Measurements from ENCODE around the gene MARCHF3.
"Not testable (repeated sequence)": the region's sequence is repeated elsewhere in the genome, so short reads cannot be mapped to it uniquely, and the experiment has no call there.

Gene MARCHF3

GRCh38 chr5:126849101-126849678, 181.2 kb downstream of the MARCHF3 start:
- no peak for DNase-seq (ENCODE audit: low read depth, low spot score)

DNA sequence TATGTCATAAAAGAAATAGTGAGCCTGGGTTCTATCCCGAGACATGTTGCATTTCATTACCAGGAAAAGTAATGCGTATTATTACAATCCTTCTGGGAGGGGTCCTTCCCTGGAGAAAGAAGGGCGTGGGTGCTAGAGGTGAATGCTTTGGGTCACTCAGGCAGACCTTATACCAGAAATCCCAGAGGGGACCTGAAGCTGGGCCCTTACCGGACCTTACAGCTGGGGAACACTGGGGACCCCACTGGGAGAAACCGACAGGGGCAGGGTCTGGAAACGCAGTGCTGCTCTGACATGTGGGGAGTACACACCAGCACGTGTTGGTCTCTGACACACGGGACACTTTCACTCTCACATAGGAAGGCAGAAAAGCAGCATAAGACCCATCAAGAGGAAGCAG, 182.1 kb downstream of the MARCHF3 start:
- DNase-seq (ENCODE audit: low read depth, low spot score): no peak

DNA sequence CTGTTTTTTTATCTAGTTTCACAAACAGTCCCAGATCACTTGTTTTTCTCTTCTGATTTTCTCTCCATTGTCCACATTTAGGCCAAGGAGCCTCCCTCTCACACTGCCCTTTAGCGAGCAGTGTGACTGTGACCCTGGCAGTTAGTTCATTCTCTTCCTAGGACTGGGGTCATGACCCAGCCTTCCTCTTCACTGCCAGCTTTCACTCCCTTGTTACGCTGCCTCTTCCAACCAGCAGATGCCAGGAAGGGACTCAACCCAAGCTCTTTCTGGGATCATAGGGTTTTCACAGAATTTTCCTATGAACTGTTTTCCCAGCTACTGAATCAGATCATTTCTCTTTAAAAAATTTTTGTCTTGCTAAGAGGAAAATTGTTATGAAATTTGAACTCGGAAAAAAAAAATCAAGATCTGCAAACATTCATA, 182.5 kb downstream of the MARCHF3 start:
- DNase-seq (ENCODE audit: low read depth, low spot score): no peak

DNA sequence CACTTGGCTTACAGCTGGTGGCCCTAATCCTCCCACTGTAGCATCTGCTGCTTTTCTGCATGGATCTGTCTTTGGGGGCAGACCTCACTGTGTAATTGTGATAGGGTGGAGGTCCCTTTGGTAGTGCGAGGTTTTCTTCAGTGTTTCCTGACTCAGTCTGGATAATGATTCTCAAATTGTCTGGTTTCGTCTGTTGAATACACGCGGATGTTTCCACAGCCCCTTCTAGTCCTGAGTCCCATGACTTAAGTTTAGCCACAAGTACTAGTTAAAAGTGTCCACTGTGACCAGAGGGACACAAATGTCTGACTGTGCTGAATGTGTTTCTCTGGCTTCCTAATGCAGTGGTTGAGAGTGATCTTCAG, 182.9 kb downstream of the MARCHF3 start:
- DNase-seq (ENCODE audit: low read depth, low spot score): no peak

GRCh38 chr5:126846744-126847455, 183.5 kb downstream of the MARCHF3 start:
- no peak for DNase-seq (ENCODE audit: low read depth, low spot score)

DNA sequence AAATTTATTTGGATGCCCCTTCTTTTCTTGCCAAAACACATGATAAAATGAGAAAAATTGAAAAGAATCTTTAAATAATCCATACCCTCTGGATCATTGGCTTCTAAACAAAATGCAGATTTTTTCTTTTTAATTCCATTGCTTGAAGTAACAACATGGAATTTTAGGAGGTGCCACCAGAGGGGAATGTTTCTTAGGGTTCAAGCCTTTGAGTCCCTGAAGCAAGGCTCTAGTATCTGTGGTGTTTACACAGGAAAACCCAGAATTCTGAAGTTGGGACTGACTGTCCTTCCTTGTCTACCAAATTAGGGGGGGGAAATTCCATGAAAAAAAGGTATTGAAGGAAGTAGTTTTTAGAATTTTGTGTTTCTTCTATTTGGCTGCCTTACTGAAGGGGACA, 184.0 kb downstream of the MARCHF3 start:
- no peak for DNase-seq (ENCODE audit: low read depth, low spot score)

GRCh38 chr5:126845470-126846070, 184.8 kb downstream of the MARCHF3 start:
- DNase-seq (ENCODE audit: low read depth, low spot score): not testable (repeated sequence)

GRCh38 chr5:126843375-126843774, 187.0 kb downstream of the MARCHF3 start:
- not testable (repeated sequence) for DNase-seq (ENCODE audit: low read depth, low spot score)

GRCh38 chr5:126839407-126839806, 191.0 kb downstream of the MARCHF3 start:
- not testable (repeated sequence) for DNase-seq (ENCODE audit: low read depth, low spot score)

DNA sequence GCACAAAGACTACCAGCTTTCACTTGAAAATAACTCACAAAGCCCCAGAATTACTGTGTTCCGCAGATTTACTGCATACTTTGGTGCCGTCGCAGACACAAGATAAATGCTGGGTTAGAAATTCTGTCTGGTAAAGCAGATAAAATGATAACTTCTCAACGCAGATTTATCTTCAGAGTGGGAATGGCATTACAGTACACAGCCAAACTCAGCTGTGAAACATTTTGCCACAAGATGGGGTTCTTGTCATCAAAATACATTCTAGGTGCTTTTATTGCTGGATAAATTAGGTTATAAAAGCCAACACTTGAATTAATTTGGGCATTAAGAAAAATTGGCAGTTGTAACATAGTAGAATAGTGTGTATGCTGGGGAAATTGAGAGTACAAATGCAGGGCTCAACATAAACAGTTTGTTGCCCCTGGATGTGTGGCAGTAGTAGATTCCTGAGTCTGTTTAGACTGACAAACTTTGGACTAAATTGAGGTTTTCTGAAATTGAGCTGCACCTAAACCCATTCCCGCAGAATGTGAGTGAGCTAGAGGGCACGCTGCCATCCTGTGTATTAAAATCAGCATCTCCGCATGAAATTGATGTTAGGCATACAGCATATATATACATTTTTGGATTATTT, 192.3 kb downstream of the MARCHF3 start:
- peak; percentile 51 for DNase-seq (ENCODE audit: low read depth, low spot score)

GRCh38 chr5:126837242-126837641, 193.1 kb downstream of the MARCHF3 start:
- DNase-seq (ENCODE audit: low read depth, low spot score): no peak

GRCh38 chr5:126836778-126837177, 193.6 kb downstream of the MARCHF3 start:
- no peak for DNase-seq (ENCODE audit: low read depth, low spot score)

- no peak for DNase-seq (ENCODE audit: low read depth, low spot score)
These were observed 199.2 kb downstream of the MARCHF3 start for GRCh38 chr5:126831156-126831555.

- no peak for DNase-seq (ENCODE audit: low read depth, low spot score)
These were observed 200.3 kb downstream of the MARCHF3 start for GRCh38 chr5:126830061-126830460.

GRCh38 chr5:126829098-126829497, 201.3 kb downstream of the MARCHF3 start:
- no peak for DNase-seq (ENCODE audit: low read depth, low spot score)

DNA sequence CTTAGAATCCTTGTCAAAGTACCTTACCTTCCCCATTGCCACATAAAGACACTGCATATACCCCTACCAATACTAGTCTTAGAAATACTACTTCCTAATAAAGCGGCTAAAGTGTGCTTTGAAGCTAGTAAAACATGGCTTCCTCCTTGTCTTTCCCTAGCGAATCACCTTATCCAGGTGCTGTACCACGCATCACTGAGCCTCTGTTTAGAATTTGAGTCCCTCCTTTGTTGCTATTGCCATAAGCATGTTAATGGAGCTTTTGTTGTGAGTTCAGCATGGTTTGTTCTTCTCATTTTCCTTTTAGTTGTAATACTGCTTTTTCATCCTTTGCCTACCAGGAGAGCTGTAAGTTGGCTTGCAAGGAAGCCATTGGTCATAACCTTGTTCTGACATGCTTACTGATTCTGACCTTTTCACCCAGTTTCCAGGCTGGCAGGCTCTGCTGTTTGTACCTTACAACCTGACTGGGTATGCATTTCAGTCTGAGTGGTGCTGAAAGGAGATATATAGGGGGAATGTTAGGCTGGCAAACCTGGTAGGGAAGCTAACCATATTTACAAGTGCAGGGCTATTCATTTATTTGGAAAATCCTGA, 203.6 kb downstream of the MARCHF3 start:
- no peak for DNase-seq (ENCODE audit: low read depth, low spot score)

GRCh38 chr5:126819253-126819652, 211.1 kb downstream of the MARCHF3 start:
- no peak for DNase-seq (ENCODE audit: low read depth, low spot score)

- no peak for DNase-seq (ENCODE audit: low read depth, low spot score)
These were observed 211.6 kb downstream of the MARCHF3 start for GRCh38 chr5:126818736-126819135.
